WERI-Rb-1 (cell line): ENCODE measurements around the gene RAN.

ENCODE experiments used
- DNase-seq: peaks from one replicate; pipeline ENCODE4 v3.0.0-alpha.2; 2020
- H3K27ac ChIP-seq: fragments of 250-450 bp; sonication (Bioruptor Pico); 2 replicates; pipeline ENCODE4 v1.5.1; 2020; ENCODE audit warnings: mild to moderate bottlenecking, moderate library complexity
- H3K27me3 ChIP-seq: fragments of 250-450 bp; sonication (Bioruptor Pico); 2 replicates; pipeline ENCODE4 v1.5.1; 2021; ENCODE audit warnings: mild to moderate bottlenecking, low read depth, moderate library complexity; ENCODE audit not compliant: insufficient read depth, severe bottlenecking
- H3K36me3 ChIP-seq: fragments of 250-450 bp; sonication (Bioruptor Pico); 2 replicates; pipeline ENCODE4 v1.5.1; 2020; ENCODE audit warnings: mild to moderate bottlenecking, moderate library complexity
- H3K4me3 ChIP-seq: 2 replicates; pipeline ENCODE4 v1.5.1; 2011; ENCODE audit warnings: low read depth, mild to moderate bottlenecking, control low read depth, low read length
- H3K9me3 ChIP-seq: fragments of 250-450 bp; sonication (Bioruptor Pico); 2 replicates; pipeline ENCODE4 v1.5.1; 2021; ENCODE audit warnings: mild to moderate bottlenecking, moderate library complexity; ENCODE audit not compliant: severe bottlenecking
- TF ChIP-seq, protein P1 (sequence below): IDR thresholded peaks from 2 replicates; pipeline ENCODE4 v1.5.1; 2011; ENCODE audit warnings: low read depth, mild to moderate bottlenecking, control low read depth, inconsistent platforms, low read length

The RAN gene

DNA sequence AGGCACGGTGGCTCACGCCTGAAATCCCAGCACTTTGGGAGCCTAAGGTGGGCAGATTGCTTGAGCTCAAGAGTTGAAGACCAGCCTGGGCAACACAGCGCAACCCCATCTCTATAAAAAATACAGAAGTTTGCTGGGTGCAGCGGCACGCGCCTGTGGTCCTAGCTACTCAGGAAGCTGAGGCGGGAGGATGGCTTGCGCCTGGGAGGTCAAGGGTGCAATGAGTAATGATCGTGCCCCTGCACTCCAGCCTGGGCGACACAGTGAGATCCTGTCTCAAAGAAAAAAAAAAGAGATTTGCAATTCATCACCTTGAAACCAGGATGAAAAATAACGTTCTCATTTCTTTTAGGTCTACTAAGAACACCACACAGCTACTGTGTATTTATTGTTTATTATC, 36.9 kb upstream of the RAN start:
- Histone ChIP-seq H3K27ac (no peak overlapping the region), H3K27me3 (no peaks in the 10 kb centered on the region), H3K4me3 (no peak overlapping the region), H3K9me3 (no peaks in the 10 kb centered on the region), H3K36me3 (no peaks in the 10 kb centered on the region; the same call in 1 of the 2 replicates)
- no peak for DNase-seq
- TF ChIP-seq, protein P1, sequence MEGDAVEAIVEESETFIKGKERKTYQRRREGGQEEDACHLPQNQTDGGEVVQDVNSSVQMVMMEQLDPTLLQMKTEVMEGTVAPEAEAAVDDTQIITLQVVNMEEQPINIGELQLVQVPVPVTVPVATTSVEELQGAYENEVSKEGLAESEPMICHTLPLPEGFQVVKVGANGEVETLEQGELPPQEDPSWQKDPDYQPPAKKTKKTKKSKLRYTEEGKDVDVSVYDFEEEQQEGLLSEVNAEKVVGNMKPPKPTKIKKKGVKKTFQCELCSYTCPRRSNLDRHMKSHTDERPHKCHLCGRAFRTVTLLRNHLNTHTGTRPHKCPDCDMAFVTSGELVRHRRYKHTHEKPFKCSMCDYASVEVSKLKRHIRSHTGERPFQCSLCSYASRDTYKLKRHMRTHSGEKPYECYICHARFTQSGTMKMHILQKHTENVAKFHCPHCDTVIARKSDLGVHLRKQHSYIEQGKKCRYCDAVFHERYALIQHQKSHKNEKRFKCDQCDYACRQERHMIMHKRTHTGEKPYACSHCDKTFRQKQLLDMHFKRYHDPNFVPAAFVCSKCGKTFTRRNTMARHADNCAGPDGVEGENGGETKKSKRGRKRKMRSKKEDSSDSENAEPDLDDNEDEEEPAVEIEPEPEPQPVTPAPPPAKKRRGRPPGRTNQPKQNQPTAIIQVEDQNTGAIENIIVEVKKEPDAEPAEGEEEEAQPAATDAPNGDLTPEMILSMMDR: no peak

DNA sequence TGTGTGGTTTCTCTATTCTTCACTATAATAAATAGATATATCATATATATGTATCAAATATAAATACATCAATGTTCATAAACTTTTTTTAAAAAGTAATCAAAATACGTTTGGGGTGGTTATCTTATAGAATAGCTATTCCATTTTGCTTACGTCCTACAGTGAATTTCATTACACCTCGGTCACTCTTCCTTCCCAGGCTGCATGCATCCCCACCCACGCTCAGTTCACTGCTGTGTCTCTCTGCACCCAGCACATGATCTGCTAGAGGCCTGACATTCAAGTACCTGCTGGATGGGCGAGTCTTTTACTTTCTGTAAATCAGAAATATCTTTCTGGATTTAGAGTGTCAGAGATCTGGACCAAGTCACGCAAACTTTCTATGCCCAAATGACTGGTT, 36.4 kb upstream of the RAN start:
- Histone ChIP-seq H3K27me3 (no peaks in the 10 kb centered on the region), H3K9me3 (no peaks in the 10 kb centered on the region), H3K36me3 (no peaks in the 10 kb centered on the region; the same call in 1 of the 2 replicates), H3K4me3 (no peak overlapping the region), H3K27ac (no peak overlapping the region)
- TF ChIP-seq, protein P1: no peak
- no peak for DNase-seq

DNA sequence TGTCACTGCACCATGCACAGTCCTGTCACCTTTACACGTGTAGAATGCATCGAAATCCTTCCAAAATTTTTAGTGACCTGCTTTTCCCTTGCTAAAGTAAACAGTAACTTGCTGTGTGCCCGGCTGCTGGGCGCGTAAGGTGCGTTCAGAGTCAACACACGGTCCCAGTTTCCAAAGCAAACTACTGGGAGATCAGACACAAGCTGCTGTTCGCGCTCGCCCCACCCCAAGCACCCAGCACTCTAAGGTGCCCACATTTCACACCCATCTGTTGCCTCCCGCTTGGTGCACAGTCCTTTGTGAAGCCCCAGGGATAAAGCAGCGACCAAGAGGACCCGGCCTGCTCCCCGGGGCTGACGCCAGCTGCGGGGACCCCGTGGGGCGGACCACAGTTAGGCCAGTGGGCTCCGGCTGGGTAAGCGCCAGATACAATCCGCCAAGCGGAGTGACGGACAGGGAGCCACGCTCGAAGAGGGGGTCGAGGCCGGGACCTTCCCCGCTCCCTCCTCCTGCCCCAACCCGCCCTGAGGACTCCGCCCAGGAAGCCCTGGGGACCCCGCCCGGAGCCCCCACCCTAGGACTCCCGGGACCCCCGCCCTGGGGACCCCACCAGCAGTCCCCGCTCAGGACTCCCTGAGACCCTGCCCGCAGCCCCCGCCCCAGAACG, 33.4 kb upstream of the RAN start:
- DNase-seq: peak; percentile 59
- H3K36me3 ChIP-seq: no peaks in the 10 kb centered on the region; the same call in 1 of the 2 replicates
- peak overlapping the region; percentile 81 for H3K27ac ChIP-seq
- H3K4me3 ChIP-seq: peak overlapping the region; percentile 73
- H3K27me3 ChIP-seq: no peaks in the 10 kb centered on the region
- TF ChIP-seq, protein P1: no peak
- peaks cover 3% of the 10 kb centered on the region for H3K9me3 ChIP-seq

DNA sequence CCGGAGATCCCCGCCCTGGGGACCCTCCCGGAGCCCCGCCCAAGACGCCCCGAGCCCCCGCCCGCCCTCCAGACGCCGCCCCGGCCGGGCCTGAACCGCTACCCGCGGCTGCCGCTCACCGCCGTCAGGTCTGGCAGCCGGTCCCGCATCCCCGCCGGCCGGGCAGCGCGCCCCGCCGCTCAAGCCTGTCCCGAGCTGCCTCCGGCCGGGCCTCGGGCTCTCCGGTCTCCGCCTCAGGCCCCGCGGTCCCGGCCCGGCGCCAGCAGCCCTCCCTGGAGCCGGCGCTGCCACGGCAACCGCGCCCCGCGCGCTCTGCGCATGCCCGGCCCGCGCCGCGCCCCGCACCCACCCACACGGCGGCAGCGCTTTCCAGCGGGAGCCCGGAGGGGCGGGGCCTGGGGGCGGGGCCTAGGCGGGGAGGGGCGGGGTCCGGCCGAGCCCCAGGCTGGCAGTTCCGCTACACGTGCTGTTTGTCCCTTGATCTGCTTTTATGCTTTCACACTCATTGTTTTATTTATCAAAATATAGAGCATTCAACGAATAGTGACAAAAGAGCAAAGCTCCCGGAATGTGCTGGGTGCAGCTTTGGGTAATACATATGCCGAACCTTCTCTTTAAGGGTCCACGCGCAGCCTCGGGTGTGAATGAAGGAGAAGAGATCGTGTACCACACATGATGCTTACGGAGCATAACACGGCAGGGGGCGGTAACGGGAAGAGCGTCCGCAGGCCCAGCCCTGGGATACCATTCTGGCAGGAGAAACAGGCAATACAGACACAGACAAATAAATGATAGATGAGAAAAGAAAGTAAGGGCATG, 32.7 kb upstream of the RAN start, which contains the start of gene STX2:
Gene STX2, minus strand, starts transcription at position 300 of the 819 bp plus-strand sequence. Its CDS starts 151 bp downstream, at position 149.
- Histone ChIP-seq H3K27me3 (no peaks in the 10 kb centered on the region), H3K36me3 (no peaks in the 10 kb centered on the region), H3K27ac (peak within 1 kb of the TSS; percentile 81), H3K9me3 (peaks cover 3% of the 10 kb centered on the region), H3K4me3 (peak within 1 kb of the TSS; percentile 73)
- TF ChIP-seq, protein P1: peak; percentile 56
- DNase-seq: peak; percentile 81

DNA sequence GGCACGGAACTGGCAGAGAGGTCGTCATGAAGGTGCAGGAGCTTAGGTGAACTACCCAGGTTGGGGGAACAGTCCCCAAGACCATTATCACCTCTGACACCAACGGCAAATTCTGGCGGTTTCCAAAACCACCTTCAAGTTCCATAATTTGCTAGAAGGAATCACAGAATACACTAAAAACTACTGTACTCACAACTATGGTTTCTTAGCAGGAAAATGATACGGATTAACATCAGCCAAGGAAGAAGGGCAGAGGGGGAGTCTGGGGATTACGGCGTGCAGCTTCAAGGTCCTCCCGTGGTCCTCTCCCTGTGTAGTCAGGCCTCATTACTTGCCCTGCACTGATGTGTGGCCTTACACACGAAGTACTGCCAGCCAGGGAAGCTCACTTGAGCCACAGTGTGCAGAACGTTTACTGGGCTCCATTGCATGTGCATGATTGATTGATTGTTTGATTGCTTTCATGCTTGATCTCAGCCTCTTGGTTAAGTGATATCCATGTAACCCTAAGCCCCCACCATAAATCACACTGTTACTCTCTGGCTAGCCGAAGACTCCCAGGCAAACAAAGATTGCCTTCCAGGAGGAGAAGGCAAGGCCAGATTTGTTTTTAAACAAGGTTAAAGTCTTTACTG, 32.0 kb upstream of the RAN start:
- H3K9me3 ChIP-seq: peaks cover 3% of the 10 kb centered on the region
- TF ChIP-seq, protein P1: no peak
- H3K27me3 ChIP-seq: no peaks in the 10 kb centered on the region
- H3K36me3 ChIP-seq: no peaks in the 10 kb centered on the region
- DNase-seq: peak; percentile 52
- H3K27ac ChIP-seq: peak overlapping the region; percentile 53; the same call in 1 of the 2 replicates
- H3K4me3 ChIP-seq: peak overlapping the region; percentile 40
